Keratinocyte (primary cell): ENCODE data around the gene CERS2.

Experiments used
- CTCF ChIP-seq, 3 experiments: IDR thresholded peaks in 1 of 3; conservative IDR thresholded peaks in 1 of 3; optimal IDR thresholded peaks in 1 of 3; 2 replicates in 2 of 3; 3 replicates in 1 of 3; pipeline versions ENCODE3 to v1.5.1; 2011; ENCODE audit warnings: low read length in 3 of 3, mild to moderate bottlenecking in 3 of 3, moderate library complexity in 2 of 3, control low read depth in 1 of 3, inconsistent platforms in 1 of 3; ENCODE audit not compliant: insufficient read depth in 2 of 3; ENCODE audit errors: extremely low read depth in 1 of 3
- EZH2 ChIP-seq: IDR thresholded peaks from one replicate; pipeline ENCODE4 v1.6.1; 2012; ENCODE audit warnings: inconsistent platforms, mild to moderate bottlenecking, low read length, moderate library complexity

GRCh38 chr1:151011154-151011850, 36.7 kb upstream of the CERS2 start:
- no peak for TF ChIP-seq CTCF (optimal IDR thresholded peaks at IDR 0.05 in 1 of 3, IDR thresholded peaks at IDR 0.05 in 1 of 3, conservative IDR thresholded peaks at IDR 0.05 in 1 of 3; ENCODE audit: extremely low read depth in 1 of 3, insufficient read depth in 2 of 3, low read length in 3 of 3)
- TF ChIP-seq EZH2: no peak
